DND-41 (cell line): ENCODE data around the gene PALD1.

Source experiments
- ATAC-seq: fragments of 200-7000 bp; cut with Tn5 transposase; 3 replicates; pipeline ENCODE4 v1.9.1; 2021; ENCODE audit warnings: low read depth; ENCODE audit not compliant: insufficient read depth
- DNase-seq: peaks from one replicate; pipeline ENCODE4 v3.0.0-alpha.2; 2020
- H2AFZ ChIP-seq: 2 replicates; pipeline ENCODE4 v1.6.0; 2012; ENCODE audit warnings: low read depth, low read length
- H3K27ac ChIP-seq: 2 replicates; pipeline ENCODE4 v1.5.1; 2012; ENCODE audit warnings: low read length, inconsistent platforms
- H3K27me3 ChIP-seq: fragments of 200-600 bp; sonication (generic); 2 replicates; pipeline ENCODE4 v1.6.0; 2012; ENCODE audit warnings: low read length, mild to moderate bottlenecking, inconsistent platforms; ENCODE audit not compliant: insufficient read depth, poor library complexity
- H3K36me3 ChIP-seq: 2 replicates; pipeline ENCODE4 v1.5.1; 2012; ENCODE audit warnings: low read length, inconsistent platforms; ENCODE audit not compliant: insufficient read depth
- H3K4me1 ChIP-seq: 2 replicates; pipeline ENCODE4 v1.5.1; 2012; ENCODE audit warnings: mild to moderate bottlenecking, low read length; ENCODE audit not compliant: insufficient read depth
- H3K4me2 ChIP-seq: 2 replicates; pipeline ENCODE4 v1.6.0; 2012; ENCODE audit warnings: mild to moderate bottlenecking, moderate library complexity, low read length, inconsistent platforms; ENCODE audit not compliant: insufficient read depth
- H3K4me3 ChIP-seq, 2 experiments: fragments of 200-600 bp in 1 of 2; shearing (Covaris generic) in 1 of 2; 2 replicates each; pipeline ENCODE4 v1.5.1; 2012 to 2016; ENCODE audit warnings: inconsistent platforms in 2 of 2, low read length in 2 of 2, mild to moderate bottlenecking in 2 of 2, low read depth in 1 of 2, moderate library complexity in 1 of 2
- H3K79me2 ChIP-seq: 2 replicates; pipeline ENCODE4 v1.6.0; 2012; ENCODE audit warnings: low read length, inconsistent platforms; ENCODE audit not compliant: insufficient read depth
- H3K9ac ChIP-seq: 2 replicates; pipeline ENCODE4 v1.6.0; 2012; ENCODE audit warnings: low read depth, mild to moderate bottlenecking, inconsistent platforms, low read length, moderate library complexity
- H3K9me3 ChIP-seq: 2 replicates; pipeline ENCODE4 v1.5.1; 2012; ENCODE audit warnings: low read length, moderate library complexity, mild to moderate bottlenecking, inconsistent platforms; ENCODE audit not compliant: insufficient read depth, severe bottlenecking
- H4K20me1 ChIP-seq: 2 replicates; pipeline ENCODE4 v1.6.0; 2012; ENCODE audit warnings: low read length; ENCODE audit not compliant: insufficient read depth
- CTCF ChIP-seq: IDR thresholded peaks from 2 replicates; pipeline ENCODE4 v1.5.1; 2012; ENCODE audit warnings: borderline replicate concordance, low read length, moderate library complexity, mild to moderate bottlenecking; ENCODE audit not compliant: poor library complexity, severe bottlenecking; ENCODE audit errors: extremely low read depth
- EZH2 ChIP-seq: IDR thresholded peaks from 3 replicates; pipeline ENCODE4 v1.6.1; 2012; ENCODE audit warnings: borderline replicate concordance, low read depth, mild to moderate bottlenecking, moderate library complexity, low read length, inconsistent platforms; ENCODE audit not compliant: severe bottlenecking

PALD1 gene

GRCh38 chr10:70599319-70599718 is 120.8 kb downstream of the PALD1 start:
- no peaks in the 10 kb centered on the region for H3K27me3 ChIP-seq
- no peaks in the 10 kb centered on the region for H4K20me1 ChIP-seq
- H3K36me3 ChIP-seq = no peaks in the 10 kb centered on the region
- no peaks in the 10 kb centered on the region for H3K9me3 ChIP-seq
- no peak for ATAC-seq
- H3K79me2 ChIP-seq = no peaks in the 10 kb centered on the region
- H3K4me3 ChIP-seq = no peak overlapping the region
- no peak overlapping the region for H3K9ac ChIP-seq
- no peak for TF ChIP-seq CTCF
- H2AFZ ChIP-seq = no peak overlapping the region
- peaks cover 18% of the 10 kb centered on the region for H3K4me1 ChIP-seq
- no peak overlapping the region for H3K4me2 ChIP-seq
- DNase-seq = no peak
- no peak overlapping the region for H3K27ac ChIP-seq

- H2AFZ ChIP-seq = no peak overlapping the region
- no peaks in the 10 kb centered on the region for H3K27me3 ChIP-seq
- DNase-seq (no peak), ATAC-seq (no peak)
- no peaks in the 10 kb centered on the region for H3K36me3 ChIP-seq
- H3K27ac ChIP-seq = no peak overlapping the region
- no peaks in the 10 kb centered on the region for H3K79me2 ChIP-seq
- no peaks in the 10 kb centered on the region for H4K20me1 ChIP-seq
- peaks cover 18% of the 10 kb centered on the region for H3K4me1 ChIP-seq
- H3K9ac ChIP-seq = no peak overlapping the region
- no peak for TF ChIP-seq CTCF
- no peak for TF ChIP-seq EZH2
- no peaks in the 10 kb centered on the region for H3K9me3 ChIP-seq
- no peak overlapping the region for H3K4me2 ChIP-seq
- no peak overlapping the region for H3K4me3 ChIP-seq
Measured at GRCh38 chr10:70599791-70600190, 121.2 kb downstream of the PALD1 start.

GRCh38 chr10:70600512-70601395 is 122.2 kb downstream of the PALD1 start:
- H3K27ac ChIP-seq = no peak overlapping the region
- no peak overlapping the region for H3K4me2 ChIP-seq

More at GRCh38 chr10:70600512-70601395, 122.2 kb downstream of the PALD1 start:
- Histone ChIP-seq H3K4me3 (no peak overlapping the region), H3K4me1 (peaks cover 18% of the 10 kb centered on the region), H3K9me3 (no peaks in the 10 kb centered on the region), H3K27me3 (no peaks in the 10 kb centered on the region), H3K9ac (no peak overlapping the region), H3K36me3 (no peaks in the 10 kb centered on the region), H2AFZ (no peak overlapping the region), H4K20me1 (no peaks in the 10 kb centered on the region), H3K79me2 (no peaks in the 10 kb centered on the region)
- no peak for ATAC-seq
- no peak for TF ChIP-seq EZH2
- no peak for TF ChIP-seq CTCF
- DNase-seq = no peak
